ENCODE measurements around the gene KIAA1614. TPM values are rescaled to one million over a fixed set of nuclear protein-coding genes. Genes with fewer than 3 reads are reported as not detected.

The KIAA1614 gene
- total RNA-seq = 3.4 and 3.8 TPM in 2 replicates

GRCh38 chr1:180912801-180913565 is at the start of gene KIAA1614:
KIAA1614 (plus strand) TSS chr1:180912897; CDS start chr1:180913244, 347 bp downstream.

Other genes starting within 250 kb of the KIAA1614 start
- gene STX6, start 110.0 kb downstream of the KIAA1614 start, total RNA-seq = 38.4 and 63.6 TPM in 2 replicates
- 1.8 and 3.2 TPM in 2 replicates for gene MR1, start 121.1 kb downstream of the KIAA1614 start, total RNA-seq
- 19.6 and 26.2 TPM in 2 replicates for gene IER5, start 175.8 kb downstream of the KIAA1614 start, total RNA-seq